Activated CD4-positive, alpha-beta T cell treated with anti-CD3 and anti-CD28 coated beads, Interleukin-2, amount 50 U/mL, for 24 hours (primary cell): ENCODE data around the gene CYP2A7.
"Not testable (repeated sequence)": the region's sequence is repeated elsewhere in the genome, so short reads cannot be mapped to it uniquely, and the experiment has no call there.

Experiments used
- DNase-seq, 2 donors: peaks; one replicate each; pipeline ENCODE4 v3.0.0-alpha.2; 2020; ENCODE audit warnings: low read depth in 1 of 2, low spot score in 1 of 2

The CYP2A7 gene, protein sequence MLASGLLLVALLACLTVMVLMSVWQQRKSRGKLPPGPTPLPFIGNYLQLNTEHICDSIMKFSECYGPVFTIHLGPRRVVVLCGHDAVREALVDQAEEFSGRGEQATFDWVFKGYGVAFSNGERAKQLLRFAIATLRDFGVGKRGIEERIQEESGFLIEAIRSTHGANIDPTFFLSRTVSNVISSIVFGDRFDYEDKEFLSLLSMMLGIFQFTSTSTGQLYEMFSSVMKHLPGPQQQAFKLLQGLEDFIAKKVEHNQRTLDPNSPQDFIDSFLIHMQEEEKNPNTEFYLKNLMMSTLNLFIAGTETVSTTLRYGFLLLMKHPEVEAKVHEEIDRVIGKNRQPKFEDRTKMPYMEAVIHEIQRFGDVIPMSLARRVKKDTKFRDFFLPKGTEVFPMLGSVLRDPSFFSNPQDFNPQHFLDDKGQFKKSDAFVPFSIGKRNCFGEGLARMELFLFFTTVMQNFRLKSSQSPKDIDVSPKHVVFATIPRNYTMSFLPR

DNA sequence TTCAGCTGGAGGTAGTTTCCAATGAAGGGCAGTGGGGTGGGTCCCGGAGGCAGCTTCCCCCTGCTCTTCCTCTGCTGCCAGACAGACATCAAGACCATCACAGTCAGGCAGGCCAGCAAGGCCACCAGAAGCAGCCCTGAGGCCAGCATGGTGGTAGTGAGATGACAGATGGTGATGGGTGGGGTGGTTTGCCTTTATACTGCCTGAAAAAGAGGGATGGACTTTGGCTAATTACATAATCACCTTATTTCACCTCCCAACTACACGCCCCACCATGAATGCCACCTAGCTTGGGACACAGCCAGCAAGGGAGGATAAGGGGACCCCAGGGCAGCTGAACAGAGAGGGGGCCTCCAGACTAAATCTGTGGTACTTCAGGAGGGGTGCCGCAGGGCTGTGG is at the start of gene CYP2A7:
CYP2A7 (minus strand) TSS at position 170 of the 400 bp plus-strand sequence; CDS start at position 149, 21 bp downstream.
- not testable (repeated sequence) for DNase-seq

DNA sequence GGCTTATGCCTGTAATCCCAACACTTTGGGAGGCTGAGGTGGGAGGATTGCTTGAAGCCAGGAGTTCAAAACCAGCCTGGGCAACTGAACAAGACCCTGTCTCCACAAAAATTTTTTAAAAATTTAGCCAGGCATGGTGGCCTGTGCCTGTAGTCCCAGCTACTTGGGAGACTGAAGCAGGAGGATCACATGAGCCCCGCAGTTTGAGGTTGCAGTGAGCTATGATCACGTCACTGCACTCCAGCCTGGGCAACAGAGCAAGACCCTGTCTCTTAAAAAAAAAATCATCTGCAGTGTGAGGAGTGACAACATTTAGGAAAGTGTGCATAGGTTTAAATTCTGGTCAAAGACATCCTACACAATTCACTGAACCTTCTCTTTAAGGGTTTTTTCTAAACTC is 48.8 kb upstream of the CYP2A7 start:
- not testable (repeated sequence) for DNase-seq

DNA sequence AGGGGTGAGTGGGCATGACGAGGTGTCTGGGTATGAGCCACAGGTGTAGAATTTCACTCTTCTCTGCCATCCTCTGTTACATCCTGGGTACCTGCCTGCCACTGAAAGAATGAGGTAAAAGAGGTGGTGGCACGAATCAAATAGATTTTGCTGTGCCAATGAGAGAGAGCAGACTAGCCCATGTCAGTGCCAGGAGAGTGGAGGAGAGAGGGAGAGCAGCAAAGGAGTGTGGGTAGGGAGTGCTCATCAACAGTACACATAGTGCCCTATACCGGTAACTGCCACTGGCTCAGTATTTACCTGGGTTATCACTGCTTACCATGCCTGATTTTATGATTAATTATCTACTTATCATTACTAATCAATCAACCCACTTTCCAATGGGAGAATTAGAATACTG is 47.9 kb upstream of the CYP2A7 start:
- DNase-seq: not testable (repeated sequence)

DNA sequence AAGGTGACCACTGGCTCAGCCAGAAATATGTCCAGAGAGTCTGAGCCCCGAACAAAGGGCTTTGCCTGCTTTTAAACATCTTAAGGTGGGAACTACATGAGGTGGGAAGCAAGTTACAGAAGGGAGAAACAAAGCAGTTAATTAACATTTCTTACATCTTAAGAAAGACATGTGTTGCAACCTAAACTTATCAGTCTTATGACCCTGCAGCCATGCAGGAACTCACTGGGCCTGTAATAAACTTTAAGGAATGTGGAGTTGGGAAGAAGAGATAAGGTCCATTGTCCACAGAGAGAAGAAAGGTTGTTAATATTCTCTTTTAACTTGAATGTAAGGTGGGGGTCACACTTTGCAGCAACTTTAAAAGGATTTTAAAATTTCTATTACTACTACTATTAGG is 46.8 kb upstream of the CYP2A7 start:
- no peak for DNase-seq

DNA sequence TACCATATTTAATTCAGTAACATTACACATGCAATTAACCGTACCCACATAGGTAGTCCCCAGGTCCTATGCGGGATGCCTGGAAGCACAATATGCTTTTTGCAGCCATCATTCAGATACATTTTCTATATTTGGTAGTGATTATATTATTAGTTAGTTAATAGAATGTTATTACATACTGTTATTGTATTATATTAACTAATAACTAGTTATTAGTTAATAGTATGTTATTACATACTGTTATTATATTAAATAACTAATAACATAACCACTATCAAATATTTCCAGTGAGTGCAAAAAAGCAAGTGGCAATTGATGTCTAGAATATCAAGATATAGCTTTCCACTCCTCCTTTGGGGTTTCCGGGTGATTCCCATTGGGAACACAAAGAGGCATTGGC is 45.5 kb upstream of the CYP2A7 start:
- DNase-seq: no peak

DNA sequence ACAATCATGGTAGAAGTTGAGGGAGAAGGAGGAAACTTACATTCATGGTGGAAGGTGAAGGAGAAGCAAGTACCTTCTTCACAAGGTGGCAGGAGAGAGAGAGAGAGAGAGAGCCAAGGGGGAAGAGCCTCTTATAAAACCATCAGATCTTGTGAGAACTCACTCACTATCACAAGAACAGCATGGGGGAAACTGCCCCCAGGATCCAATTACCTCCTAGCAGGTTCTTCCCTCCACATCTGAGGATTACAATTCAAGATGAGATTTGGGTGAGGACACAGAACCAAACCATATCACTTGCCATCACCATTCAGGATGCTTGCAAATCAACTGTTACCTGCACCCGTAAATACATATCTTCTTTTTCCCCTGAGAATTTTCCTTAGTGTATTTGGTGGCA is 44.2 kb upstream of the CYP2A7 start:
- DNase-seq: not testable (repeated sequence)

DNA sequence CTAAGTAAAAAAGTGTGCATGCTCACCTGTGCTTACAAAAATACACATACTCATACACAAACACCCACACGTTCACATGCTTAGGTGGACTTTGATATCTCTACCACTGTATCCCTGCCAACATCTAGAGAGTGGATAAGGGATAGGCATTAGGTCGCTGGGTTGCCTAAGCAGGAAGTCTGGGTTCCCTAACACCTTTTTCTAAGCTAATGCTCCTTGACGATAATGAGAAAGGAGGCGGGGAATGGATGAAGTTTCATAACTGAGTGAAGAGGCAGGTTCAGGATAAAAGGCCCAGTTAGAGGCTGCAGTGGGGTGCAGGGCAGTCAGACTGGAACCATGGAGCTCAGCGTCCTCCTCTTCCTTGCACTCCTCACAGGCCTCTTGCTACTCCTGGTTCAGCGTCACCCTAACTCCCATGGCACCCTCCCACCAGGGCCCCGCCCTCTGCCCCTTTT is 41.9 kb upstream of the CYP2A7 start:
- no peak for DNase-seq

DNA sequence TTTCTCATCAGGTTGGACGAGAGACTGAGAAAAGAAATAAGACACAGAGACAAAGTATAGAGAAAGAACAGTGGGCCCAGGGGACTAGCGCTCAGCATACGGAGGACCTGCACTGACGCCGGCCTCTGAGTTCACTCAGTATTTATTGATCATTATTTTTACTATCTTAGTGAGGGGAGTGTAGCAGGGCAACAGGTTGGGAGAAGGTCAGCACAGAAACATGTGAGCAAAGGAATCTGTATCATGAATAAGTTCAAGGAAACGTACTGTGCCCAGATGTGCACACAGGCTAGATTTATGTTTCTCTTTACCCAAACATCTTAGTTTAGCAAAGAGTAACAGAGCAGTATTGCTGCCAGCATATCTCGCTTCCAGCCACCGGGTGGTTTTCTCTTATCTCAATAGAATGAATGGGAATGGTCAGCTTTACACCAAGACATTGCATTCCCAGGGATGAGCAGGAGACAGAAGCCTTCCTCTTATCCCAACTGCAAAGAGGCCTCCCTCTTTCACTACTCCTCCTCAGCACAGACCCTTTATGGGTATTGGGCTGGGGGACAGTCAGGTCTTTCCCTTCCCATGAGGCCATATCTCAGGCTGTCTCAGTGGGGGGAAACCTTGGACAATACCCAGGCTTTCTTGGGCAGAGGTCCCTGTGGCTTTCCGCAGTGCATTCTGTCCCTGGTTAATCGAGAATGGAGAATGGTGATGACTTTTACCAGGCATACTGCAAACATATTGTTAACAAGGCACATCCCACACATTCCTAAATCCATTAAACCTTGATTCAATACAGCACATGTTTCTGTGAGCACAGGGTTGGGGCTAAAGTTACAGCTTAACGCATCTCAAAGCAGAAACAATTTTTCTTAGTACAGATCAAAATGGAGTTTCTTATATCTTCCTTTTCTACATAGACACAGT is 40.5 kb upstream of the CYP2A7 start:
- not testable (repeated sequence) for DNase-seq

DNA sequence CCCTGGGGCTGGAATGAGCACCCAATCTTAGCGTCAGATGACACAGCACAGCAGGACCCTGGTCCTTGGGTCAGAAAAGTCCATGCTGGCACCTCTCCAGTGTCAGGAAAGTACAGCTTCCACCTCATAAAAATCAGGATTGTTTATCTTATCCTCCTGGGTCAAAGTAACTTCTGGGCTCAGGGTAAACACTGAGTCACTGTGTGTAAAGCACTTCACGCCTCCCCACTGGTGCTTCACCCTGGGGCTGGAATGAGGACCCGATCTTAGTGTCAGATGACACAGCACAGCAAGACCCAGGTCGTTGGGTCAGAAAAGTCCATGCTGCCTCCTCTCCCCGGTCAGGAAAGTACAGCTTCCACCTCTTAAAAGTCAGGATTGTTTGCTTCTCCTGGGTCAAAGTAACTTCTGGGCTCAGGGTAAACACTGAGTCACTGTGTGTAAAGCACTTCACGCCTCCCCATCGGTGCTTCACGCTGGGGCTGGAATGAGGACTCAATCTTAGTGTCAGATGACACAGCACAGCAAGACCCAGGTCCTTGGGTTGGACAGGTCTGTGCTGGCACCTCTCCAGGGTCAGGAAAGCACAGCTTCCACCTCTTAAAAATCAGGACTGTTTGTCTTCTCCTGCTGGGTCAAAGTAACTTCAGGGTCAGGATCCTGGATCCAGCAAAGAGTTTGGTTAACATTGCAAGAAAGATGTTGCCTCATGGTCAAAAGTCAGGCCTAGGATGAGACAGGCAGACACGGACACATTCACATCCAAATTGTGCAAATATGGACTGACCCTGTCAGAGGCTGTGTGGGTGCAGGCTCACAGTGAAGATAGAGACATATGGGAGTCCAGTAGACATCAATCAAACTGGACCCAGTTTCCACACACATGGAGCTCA is 39.2 kb upstream of the CYP2A7 start:
- DNase-seq: no peak

DNA sequence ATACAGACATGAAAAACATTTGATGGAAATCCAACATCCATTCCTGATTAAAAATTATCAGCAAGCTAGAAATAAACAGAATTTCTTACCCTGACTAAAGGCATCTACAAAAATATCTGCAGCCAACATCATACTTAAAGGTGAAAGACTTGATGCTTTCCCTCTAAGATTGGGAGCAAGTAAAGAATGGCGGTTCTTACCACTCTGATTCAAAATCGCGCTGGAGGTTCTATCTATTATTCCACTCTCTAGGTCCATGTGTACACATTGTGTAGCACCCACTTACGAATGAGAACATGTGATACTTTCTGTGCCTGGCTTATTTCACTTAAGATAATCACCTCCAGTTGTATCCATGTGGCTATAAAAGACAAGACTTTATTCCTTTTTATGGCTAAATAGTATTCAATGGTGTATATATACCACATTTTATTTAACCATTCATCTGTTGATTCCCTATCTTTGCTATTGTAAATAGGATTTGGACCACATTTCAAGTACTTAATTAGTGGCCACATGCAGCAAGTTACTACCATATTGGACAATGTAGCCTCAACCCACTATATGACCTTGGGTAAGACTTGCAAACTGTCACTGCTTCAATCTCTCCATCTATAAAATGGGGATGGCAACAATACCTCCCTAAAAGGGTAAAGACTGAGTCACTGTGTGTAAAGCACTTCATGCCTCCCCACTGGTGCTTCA is 38.4 kb upstream of the CYP2A7 start:
- no peak for DNase-seq

DNA sequence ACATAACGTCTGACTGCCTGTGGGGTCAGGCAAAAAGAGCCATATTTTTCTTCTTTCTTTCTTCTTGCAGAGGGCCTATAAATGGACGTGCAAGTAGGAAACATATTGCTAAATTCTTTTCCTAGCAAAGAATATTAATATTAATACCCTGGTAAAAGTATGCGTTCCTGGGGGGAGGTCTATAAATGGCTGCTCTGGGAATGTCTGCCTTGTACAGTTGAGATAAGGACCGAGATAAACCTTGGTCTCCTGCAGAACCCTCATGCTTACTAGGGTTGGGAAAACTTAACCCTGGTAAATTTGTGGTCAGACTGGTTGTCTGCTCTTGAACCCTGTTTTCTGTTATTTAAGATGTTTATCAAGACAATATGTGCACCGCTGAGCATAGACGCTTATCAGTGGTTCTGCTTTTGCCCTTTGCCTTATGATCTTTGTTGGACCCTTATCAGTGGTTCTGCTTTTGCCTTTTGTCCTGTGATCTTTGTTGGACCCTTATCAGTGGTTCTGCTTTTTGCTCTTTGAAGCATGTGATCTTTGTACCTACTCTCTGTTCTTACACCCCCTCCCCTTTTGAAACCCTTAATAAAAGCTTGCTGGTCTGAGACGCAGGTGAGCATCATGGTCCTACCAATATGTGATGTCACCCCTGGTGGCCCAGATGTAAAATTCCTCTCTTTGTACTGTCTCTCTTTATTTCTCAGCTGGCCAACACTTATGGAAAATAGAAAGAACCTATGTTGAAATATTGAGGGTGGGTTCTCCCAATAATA is 37.7 kb upstream of the CYP2A7 start:
- DNase-seq: not testable (repeated sequence)

DNA sequence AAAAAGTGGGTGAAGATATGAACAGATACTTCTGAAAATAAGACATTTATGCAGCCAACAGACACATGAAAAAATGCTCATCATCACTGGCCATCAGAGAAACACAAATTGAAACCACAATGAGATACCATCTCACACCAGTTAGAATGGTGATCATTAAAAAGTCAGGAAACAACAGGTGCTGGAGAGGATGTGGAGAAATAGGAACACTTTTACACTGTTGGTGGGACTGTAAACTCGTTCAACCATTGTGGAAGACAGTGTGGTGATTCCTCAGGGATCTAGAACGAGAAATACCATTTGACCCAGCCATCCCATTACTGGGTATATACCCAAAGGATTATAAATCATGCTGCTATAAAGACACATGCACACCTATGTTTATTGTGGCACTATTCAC is 36.3 kb upstream of the CYP2A7 start:
- not testable (repeated sequence) for DNase-seq

DNA sequence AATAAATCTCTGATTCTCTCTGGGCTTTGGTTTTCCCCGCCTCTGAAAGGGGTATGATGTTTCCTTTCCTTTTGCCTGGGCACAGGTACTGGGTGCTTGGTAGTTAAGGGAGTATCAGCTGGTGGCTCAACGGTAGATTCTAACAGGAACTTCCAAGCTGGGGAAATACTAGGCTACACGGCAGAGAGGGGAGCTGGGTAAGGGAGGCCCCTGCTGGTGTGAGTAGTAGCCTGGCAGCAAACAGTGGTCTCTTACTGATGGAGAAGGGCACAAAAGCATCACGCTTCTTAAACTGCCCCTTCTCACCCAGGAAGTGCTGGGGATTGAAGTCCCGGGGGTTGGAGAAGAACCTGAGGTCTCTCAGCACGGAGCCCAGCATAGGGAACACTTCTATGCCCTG is 26.9 kb upstream of the CYP2A7 start:
- peak in 1 of 2 donors; percentile 11 for DNase-seq

DNA sequence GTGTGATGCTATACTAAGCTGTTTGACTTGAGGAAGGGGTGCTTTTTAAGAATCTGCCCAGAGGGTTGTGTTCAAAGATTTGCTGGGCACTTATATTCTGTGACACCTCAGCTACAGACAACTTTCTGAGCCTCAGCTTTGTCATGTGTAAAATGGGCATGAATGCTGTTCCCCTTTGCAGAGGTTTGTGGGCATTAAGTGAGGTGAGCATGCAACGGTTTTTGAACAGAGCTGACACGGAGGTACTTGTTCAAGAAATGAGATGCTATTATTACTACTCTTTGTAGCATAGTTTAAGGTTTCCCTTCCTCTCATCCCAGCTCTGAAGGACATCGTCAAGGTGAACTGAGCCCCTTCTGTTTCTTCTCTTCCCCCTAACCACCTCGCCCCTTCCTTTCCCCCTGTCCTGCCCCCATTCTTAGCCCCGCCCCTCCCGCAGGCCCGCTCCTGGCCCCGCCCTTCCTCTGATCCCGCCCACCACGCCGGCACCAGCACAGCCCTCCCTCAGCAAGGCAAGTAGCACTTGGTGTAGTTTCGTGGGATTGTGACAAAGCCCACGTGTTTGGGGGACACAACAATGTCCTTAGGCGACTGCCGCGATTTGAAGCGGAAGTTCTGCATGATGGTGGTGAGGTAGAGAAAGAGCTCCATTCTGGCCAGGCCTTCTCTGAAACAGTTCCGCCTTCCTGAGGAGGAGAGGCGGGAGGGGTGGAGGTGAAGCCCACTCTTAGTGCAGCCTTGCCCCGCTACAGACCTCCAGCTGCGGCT is 26.1 kb upstream of the CYP2A7 start:
- DNase-seq: peak; percentile 9 to 59

DNA sequence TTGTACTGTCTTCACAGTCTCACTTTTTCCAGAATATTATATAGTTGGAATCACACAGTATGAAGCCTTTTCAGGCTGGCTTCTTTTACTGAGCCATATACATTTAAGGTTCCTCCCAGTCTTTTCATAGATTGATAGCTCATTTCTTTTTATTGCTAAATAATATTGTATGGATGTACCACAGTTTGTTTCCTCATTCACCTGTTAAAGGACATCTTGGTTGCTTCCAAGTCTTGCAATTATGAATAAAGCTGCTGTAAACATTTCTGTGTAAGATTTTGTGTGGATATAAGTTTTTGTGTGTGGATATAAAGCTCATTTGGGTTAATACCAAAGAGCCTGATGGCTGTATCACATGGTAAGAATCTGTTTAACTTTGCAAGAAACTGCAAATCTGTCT is 24.5 kb upstream of the CYP2A7 start:
- DNase-seq: no peak

DNA sequence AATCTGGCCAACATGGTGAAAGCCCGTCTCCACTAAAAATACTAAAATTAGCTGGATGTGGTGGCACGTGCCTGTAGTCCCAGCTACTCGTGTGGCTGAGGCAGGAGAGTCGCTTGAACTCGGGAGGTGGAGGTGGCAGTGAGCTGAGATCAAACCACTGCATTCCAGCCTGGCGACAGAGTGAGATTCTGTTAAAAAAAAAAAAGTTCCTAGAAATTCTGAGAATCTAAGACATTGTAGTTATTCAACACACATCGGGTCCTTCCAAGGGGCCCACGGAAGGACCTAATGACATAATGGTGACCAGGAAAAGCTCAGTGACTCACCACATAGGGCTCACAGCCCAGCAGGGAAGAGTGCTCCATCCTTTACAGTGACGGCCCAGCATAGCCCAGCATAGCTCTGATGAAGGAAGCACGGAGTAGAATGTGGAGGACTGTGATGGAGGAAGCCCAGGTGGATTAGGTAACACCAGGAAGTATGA is 22.7 kb upstream of the CYP2A7 start:
- DNase-seq: not testable (repeated sequence)

DNA sequence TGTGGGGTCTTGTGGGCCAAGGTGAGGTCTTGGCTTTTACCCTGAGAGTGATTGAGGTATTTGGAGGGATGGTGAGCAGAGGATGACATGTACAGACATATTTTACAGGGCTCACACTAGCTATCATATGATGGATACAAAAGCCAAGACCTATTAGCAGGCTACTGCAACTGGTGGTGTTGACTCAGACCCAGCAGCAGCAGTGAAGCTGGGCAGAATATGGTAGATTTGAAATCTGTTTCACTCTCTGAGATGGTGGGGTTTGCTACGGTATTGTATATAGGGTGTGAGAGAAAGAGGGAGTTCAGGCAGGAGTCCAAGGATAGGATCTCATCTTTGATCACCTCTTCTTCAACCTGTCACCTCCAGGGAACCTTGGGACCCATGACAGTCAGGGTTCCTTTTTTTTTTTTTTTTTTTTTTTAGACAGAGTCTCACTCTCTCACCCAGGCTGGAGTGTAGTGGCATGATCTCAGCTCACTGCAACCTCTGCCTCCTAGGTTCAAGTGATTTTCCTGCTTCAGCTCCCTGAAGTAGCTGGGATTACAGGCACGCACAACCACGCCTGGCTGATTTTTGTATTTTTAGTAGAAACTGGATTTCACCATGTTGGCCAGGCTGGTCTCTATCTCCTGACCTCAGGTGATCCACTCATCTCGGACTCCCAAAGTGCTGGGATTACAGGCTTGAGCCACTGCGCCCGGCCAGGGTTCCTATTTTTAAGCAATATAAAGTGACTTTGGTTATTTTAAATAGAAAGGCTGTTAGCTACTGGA is 20.1 kb upstream of the CYP2A7 start:
- not testable (repeated sequence) for DNase-seq

DNA sequence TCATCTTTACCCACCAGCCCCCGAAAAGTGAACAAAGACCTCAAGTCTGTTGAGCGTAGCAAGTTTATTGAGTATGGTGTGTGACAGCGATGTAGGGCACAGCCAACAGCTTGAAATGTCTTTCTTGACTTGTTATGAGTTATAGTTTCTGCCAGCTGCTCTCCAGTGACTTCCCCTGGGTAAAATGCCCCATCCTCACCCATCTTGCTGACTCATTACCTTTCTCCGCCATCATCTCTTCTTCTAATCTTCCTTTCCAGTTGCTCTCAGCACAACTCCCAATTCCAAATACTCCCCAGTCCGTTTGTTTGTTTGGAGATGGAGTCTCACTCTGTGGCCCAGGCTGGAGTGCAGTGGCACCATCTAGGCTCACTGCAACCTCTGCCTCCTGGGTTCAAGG is 18.5 kb upstream of the CYP2A7 start:
- not testable (repeated sequence) for DNase-seq
